Fibroblast of skin of left biceps (primary cell): ENCODE results near the gene SGSH.

Experiments
- DNase-seq, 2 experiments: peaks; one replicate each; pipeline ENCODE4 v3.0.0-alpha.2; 2013; ENCODE audit warnings: low read depth in 2 of 2

Gene SGSH

DNA sequence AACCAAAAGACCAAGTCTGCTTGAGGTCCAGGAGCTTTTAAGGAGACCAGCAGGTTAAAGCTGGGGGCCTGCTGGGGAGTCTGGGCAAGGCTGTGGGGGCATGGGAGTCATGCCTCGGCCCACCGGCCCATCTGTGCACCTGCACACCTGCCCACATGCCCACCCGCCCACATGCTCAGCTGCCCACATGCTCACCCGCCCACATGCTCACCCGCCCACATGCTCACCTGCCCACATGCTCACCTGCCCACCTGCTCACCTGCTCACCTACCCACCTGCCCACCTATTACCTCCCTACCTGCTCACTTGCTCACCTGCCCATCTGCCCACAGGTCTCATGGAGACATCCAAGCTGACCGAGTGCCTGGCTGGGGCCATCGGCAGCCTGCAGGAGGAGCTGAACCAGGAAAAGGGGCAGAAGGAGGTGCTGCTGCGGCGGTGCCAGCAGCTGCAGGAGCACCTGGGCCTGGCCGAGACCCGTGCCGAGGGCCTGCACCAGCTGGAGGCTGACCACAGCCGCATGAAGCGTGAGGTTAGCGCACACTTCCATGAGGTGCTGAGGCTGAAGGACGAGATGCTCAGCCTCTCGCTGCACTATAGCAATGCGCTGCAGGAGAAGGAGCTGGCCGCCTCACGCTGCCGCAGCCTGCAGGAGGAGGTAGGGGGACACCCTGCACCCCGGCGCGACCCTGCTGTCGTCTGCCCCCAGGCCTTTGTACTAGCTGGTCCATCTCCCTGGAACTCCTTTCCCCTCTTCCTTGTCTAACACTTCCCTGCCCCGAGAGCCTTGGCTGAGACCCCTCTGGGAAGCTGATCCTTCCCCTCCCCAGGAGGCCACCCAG is 36.3 kb downstream of the SGSH start:
- no peak for DNase-seq

- DNase-seq = no peak
Observed at GRCh38 chr17:80182845-80183223, 37.3 kb downstream of the SGSH start.

DNA sequence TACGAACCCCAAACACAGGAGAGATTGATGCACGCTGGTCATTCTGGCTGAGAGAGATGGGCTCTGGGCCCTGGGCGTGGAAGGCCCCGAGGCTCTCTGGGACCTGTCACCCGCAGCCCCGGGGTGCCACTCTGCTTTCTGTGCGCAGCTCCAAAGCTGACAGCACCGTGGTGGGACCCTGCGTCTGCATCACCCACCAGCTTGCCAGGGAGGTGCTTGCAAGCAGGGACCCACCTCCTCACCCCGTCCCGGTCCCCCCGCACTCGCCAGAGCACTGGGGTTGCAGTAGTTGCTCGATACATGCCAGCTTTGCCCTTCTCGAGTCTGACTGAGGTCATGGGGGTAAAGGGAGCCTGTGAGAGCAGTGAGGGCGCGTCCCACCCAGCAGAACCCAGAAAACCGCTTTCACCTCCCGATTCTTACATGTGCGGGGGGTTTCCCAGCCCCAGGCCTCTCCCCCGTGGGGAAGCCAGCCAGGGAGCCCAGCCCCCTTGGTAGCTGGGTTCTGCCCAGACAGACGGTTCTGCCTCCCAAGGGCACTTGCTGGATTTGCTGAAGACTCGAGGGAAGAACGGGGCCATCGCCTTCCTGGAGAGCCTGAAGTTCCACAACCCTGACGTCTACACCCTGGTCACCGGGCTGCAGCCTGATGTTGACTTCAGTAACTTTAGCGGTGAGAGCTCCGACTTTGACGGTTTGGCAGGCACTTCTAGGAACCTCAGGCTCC is 37.9 kb downstream of the SGSH start:
- DNase-seq = no peak

DNA sequence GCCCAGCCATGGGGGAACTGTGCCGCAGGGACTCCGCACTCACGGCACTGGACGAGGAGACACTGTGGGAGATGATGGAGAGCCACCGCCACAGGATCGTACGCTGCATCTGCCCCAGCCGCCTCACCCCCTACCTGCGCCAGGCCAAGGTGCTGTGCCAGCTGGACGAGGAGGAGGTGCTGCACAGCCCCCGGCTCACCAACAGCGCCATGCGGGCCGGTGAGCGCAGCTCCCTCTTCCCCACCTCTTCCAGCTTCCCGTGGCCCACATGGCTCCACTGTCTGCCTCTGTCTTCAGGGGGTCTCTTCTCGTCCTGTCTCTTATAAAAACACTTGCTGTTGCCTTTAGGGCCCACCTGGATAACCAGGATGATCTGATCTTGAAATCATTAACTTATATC is 38.7 kb downstream of the SGSH start:
- no peak for DNase-seq

- DNase-seq = no peak
Observed at GRCh38 chr17:80180192-80180591, 39.9 kb downstream of the SGSH start.

- DNase-seq = no peak
Observed at GRCh38 chr17:80177986-80178595, 42.0 kb downstream of the SGSH start.

GRCh38 chr17:80176757-80177156 is 43.4 kb downstream of the SGSH start:
- DNase-seq = no peak

- DNase-seq = no peak
Observed at GRCh38 chr17:80173916-80174315, 46.2 kb downstream of the SGSH start.

DNA sequence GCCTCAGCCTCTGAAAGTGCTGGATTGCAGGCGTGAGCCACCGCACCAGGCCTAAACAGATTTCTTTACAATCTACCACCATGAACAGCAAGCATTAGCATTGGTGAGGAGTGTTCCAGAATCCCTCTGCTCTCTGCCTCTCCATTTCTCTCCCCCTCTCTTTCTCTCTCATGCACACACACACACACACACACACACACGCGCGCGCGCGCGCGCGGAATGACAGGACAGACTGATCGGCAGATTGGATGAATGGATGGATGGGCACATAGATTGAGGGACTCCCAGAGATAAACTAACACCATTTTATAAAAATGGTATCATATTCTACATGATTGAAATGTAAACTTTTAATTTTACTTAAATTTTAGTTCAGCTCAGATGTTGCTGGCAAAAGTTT is 47.0 kb downstream of the SGSH start:
- DNase-seq = no peak

GRCh38 chr17:80171681-80172080 is 48.5 kb downstream of the SGSH start:
- no peak for DNase-seq

DNA sequence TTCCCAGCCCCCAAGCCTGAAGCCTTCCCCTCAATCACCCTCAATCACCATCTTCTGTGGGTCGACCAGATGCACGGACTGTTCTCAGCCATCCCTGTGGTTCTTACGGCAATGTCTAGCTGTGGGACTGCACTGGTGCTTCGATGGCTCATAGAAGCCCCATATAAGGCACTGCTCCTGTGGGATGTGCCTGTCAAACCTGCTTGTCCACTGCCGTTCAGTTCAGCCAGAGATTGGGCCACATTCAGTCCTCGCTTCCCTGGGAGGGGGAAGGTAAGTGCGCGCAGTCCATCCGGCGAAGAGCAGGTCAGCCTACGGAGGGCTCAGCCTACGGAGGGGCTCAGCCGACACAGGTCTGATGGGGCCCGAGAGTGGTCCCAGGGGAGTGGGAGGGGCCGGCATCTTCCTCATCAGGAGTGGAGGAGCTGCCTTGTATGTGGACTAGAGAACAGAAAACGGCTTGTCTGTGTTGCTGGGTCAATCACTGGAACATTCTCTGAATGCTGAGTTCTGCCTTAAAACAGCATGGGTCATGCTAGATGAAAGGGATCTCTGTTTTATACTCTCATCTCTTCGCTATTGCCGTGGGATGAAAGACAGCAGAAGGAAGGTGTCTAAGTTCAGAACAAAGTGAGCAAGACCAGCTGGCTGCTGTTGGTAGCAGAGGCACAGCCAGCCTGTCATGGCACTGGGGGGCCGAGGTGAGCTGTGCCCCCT is 50.2 kb downstream of the SGSH start, which contains the start of gene CARD14:
Gene CARD14, plus strand, starts transcription at position 247 of the 717 bp plus-strand sequence. CDS start 11,409 bp downstream, outside the sequence.
- no peak for DNase-seq

GRCh38 chr17:80169107-80169506 is 51.0 kb downstream of the SGSH start:
- no peak for DNase-seq

- DNase-seq = no peak
Observed at GRCh38 chr17:80168371-80168770, 51.8 kb downstream of the SGSH start.

GRCh38 chr17:80166446-80166845 is 53.7 kb downstream of the SGSH start:
- DNase-seq = no peak

DNA sequence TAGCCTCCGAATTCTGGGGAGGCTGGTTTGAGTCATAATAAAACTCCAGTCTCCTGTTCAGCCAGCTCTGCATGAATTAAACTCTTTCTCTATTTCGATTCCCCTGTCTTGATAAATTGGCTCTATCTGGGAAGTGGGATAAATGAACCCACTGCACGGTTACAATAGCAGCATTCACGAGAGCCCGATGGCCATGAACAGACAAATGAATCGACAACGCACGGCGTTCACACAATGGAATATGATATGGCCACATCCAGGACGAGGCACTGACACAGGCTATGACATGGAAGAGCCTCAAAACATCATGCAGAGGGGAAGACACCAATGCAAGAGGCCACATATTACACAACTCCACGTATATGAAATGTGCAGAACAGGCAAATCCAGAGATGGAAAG is 55.9 kb downstream of the SGSH start:
- DNase-seq = no peak

GRCh38 chr17:80163336-80163735 is 56.8 kb downstream of the SGSH start:
- DNase-seq = no peak

GRCh38 chr17:80160536-80160935 is 59.6 kb downstream of the SGSH start:
- no peak for DNase-seq
